CD4-positive, alpha-beta T cell treated with Interleukin-1 beta for 1 hour (primary cell): ENCODE results near the gene DSCAML1.
"Not testable (repeated sequence)": the region's sequence is repeated elsewhere in the genome, so short reads cannot be mapped to it uniquely, and the experiment has no call there.

ENCODE experiments used
- DNase-seq, 2 donors: peaks; one replicate each; pipeline ENCODE4 v3.0.0-alpha.2; 2020 to 2022

Gene DSCAML1

DNA sequence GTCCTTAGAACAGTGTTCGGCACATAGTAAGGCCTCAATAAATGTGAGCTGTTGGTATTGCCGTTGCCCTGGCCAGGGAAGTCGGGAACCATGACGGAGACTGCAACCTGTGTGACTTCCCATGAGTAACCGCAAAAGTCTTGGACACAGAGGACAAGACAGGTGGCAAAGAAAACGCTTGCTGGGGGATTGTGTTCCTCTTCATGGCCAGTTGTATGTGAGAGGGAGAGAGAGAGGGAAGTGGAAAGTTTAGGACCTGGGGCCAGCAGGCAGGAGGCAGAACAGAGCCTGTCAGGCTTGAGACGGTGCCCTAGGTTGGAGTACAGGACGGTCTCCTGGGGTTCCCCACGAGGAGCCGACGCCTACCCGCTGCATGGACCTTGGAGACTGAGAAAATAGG is 379.2 kb downstream of the DSCAML1 start:
- DNase-seq: no peak

DNA sequence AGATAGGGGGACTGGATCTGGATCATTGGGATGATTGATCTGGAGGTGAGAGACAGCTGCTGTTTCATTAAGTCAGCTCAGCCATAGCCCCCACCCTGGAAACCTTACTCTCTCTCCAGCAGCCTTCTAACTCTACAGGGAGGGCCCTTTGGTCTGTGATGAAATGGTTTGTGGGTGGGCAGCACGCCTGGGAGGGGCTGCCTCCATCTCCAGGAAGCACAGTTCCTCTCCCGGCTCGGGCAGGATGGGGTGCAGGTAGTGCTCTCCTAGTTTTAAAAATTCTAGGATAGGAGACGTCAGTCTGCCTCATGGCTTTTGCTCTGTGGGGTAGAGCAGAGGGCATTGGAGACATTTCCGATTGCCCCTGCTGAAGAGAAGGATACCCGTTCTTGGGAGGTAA is 379.7 kb downstream of the DSCAML1 start:
- no peak for DNase-seq

DNA sequence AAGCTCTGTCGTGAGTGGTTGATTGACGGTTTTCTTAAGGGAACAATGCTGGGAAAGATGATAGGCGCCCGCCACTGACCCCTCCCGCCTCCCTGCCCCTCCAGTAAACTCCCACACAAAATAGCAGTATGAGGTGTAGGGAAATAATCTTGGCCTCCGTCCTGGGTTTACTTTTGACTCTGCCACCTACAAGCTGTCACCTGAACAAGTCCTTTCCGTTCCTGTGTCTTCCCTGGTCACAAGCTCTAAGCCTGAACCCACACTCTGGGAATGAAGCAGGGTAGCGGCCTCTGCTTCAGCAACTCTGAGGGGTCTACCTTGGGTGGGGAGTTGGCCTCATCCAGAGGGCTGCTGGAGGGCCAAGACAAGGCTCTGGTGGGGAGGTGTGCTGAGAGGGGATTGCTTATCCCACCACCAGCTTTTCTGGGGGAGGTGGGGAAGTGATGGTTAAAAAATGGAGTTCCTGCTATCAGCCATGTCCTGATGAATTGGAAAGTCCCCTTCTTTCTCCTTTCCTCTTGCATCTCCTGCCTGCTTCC is 381.6 kb downstream of the DSCAML1 start:
- DNase-seq: no peak

DNA sequence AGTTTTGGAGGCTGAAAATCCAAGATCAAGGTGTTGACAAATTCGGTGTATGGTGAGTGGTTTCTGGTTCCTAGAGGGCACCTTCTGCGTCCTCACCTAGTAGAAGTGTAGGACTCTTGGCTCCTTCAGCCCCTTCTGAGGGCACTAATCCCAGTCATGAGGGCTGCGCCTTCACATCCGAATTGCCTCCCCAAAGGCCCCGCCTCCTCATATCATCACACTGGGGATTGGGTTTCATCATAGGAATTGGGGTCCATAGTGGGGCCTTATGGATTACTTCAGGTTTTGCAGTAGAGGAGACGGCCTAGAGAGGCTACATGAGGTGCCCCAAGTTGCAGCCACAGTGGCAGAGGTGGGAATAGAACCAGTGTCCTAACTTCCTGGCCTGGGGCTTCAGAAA is 382.3 kb downstream of the DSCAML1 start:
- no peak for DNase-seq

DNA sequence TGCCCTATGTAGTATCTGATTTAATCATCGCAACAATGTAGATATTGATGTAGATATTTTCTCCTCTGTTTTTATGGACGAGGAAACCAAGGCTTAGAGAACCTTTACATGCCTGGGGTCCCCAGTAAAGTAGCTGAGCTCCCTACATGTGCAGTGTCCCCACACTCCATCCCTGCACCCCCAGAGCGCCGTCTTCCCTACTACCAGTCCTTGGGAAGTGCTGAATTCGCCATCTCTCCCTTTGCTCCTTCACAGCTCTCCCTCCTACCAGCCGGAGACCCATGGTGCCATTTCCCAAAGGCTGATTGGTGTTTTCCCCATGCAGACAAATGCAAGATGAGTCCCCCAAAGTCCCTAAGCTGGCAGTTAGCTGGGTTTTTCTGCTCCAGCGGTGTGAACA is 383.4 kb downstream of the DSCAML1 start:
- no peak for DNase-seq

DNA sequence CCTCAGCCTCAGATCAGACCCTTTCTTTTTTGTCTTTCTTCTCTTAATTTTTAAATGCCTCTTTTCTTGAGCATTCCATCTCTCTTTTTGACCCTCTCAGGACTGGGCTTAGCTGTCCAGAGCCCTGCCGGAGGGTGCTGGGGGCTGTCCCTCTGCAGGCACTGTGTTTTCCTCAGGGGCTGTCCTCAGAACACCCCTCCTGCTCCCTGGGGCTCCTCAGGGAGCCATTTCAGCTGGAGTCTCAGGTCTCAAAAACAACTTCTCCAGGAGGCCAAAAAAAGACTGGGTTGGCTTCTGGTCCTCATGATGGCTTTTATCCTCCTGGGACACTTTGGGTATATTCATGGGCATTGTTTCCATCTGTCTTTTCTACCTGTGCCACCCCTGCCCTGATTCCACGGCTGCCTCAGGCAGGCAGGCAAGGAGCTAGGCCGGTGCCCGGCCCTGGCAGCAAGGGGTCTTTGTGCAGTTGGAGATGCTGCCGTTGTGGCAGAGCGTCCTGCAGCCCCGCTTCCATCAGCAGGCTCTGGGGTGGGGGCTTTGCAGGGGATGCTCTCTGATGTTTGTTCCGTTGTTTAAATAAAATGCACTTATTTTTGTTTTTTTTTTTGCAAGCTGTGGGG is 384.3 kb downstream of the DSCAML1 start:
- DNase-seq: no peak

DNA sequence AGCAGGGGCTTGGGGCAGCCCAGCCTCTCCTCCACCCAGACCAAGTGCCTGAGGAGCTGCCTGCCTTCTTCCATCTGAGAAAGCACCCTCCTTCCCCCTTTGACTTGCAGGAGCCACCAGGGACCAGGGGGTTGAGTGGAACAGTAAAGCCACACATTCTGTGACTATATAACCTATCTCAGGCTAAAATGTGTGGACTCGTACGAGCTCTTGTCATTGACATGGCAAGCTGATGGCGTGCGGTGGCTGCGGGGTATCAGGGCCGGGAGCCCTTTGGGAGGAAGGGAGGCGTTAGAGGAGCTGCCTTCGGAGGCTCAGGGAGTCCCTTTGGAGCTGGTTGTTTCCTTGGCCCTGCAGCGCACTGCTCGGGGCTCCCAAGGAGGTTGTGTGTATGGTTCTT is 384.8 kb downstream of the DSCAML1 start:
- DNase-seq: no peak

DNA sequence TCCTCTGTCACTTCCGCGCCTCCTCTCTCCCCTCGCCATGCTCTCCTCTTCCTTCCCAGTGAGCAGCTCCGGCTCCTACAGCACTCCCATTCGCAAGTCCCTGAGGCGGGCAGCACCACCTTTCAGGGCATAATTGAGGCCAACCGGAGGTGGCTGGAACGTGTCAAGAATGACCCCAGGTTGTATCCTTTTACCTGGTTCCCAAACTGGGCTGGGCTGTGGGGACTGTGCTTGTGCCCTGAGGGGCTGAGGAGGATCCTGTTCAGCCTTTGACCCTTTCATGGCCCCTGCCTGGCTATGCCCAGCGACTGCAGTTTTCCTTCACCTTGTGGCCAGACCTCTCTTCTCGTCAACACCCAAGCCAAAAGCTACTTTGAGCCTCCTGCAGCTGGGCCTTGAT is 385.3 kb downstream of the DSCAML1 start:
- no peak for DNase-seq

DNA sequence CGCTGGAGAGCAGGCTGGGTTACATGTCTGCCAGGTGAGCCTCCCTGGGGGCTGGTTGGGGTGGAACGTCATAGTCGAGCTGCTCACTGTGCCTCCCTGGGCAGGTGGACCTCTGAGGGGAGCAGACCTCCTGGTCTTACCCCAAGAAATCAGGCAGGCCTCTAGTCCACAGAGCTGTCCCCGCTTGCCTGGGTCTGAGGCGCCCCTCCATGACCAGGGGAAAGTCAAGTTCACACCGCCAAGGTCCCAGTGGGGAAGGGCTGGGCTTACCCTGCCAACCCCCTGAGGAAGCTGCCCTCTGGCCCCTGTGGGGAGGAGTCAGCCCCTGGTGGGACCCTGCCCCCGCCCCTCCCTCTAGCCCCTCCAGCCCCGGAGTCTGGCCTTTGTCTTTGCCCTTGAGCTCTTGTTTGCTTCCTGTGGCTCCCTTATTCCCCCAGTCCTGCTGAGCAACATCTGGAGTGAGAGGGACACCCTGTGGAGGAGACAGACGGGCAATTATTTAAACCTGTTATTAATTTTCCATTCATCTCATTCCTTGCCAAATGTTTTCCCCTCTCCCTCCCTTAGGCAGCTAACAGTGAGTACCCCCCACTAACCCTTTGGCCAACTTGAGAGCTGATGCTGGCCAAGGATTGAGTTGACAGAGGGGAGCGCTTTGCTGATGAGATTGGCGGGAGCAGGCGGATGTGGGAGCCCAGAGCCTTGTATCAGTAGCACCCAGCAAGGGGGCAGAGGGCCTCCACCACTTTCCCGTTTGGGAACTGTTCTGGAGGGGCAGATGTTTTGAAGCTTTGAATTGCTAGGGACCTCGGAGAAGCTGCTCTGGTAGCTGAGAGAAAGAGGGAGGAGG is 385.9 kb downstream of the DSCAML1 start:
- DNase-seq: no peak

DNA sequence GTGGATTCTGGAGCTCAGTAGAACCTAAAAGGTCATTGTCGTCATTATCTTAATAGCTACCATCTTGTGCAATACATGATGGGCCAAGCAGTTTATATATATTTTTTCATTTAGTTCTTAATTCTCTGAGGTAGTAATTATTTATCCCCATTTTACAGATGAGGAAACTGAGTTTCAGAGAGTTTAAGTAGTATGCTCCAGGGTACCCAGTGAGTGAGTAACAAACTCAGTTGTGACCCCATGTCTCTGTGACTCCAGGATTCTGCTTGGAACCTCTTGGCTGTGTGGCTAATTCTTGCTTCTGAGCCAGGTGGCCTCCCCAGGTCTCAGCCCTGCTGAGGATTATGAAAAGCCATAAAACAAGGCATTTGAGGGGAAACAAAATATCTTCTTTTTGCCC is 386.8 kb downstream of the DSCAML1 start:
- no peak for DNase-seq

DNA sequence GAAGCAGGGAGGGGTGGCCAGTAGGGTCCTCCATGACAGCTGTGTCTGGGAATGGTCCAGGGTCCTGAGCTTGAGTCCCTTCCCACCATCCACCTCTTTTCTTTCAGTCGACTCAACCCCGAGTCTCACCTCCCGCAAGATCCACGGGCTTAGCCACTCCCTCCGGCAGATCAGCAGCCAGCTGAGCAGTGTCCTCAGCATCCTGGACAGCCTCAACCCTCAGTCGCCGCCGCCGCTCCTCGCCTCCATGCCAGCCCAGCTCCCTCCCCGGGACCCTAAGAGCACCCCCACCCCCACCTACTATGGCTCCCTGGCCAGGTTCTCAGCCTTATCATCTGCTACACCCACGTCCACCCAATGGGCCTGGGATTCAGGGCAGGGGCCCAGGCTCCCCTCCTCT is 387.5 kb downstream of the DSCAML1 start:
- DNase-seq: no peak

DNA sequence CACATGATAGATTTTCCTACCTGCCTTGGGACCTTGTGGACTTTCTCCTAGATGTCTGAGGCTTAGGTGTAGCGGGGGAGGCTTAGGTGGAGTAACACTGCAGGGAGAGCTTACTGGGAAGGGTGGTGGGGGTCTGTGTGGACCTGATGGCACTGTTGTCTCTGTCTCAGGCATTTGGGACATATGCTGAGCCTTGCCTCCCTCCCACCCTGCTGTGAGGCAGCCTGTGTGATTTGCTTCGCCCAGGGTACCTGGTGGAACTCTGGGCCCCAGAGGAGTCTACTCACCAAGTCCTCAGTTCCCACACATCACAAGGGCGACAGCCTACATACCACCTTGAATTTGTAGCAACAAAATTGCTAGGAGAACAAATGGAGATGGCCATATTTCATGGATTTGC is 388.7 kb downstream of the DSCAML1 start:
- no peak for DNase-seq

DNA sequence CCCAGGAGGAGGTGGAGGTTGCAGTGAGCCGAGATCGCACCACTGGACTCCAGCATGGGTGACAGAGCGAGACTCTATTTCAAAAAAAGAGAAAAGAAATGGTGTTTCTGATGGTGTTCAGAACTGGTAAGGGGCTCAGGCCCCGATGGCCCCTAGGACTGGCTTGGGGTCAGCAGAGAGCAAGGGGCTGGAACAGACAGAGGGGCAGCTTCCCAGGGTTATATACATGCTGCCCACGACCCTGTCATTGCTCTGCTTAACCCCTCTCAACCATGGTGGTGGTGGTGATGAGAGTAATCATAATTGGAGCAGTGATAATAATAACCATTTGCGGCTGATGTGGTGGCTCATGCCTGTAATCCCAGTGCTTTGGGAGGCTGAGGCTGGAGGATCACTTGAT is 390.0 kb downstream of the DSCAML1 start:
- no peak for DNase-seq

DNA sequence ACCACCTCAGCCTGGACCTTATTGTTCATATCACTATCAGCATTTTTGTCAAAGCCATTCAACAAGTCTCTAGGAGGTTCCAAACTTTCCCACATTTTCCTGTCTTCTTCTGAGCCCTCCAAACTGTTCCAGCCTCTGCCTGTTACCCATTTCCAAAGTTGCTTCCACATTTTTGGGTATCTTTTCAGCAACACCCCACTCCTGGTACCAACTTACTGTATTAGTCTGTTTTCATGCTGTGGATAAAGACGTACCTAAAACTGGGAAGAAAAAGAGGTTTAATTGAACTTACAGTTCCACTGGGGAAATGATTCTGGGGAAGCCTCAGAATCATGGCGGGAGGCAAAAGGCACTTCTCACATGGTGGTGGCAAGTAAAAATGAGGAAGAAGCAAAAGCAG is 391.1 kb downstream of the DSCAML1 start:
- not testable (repeated sequence) for DNase-seq

DNA sequence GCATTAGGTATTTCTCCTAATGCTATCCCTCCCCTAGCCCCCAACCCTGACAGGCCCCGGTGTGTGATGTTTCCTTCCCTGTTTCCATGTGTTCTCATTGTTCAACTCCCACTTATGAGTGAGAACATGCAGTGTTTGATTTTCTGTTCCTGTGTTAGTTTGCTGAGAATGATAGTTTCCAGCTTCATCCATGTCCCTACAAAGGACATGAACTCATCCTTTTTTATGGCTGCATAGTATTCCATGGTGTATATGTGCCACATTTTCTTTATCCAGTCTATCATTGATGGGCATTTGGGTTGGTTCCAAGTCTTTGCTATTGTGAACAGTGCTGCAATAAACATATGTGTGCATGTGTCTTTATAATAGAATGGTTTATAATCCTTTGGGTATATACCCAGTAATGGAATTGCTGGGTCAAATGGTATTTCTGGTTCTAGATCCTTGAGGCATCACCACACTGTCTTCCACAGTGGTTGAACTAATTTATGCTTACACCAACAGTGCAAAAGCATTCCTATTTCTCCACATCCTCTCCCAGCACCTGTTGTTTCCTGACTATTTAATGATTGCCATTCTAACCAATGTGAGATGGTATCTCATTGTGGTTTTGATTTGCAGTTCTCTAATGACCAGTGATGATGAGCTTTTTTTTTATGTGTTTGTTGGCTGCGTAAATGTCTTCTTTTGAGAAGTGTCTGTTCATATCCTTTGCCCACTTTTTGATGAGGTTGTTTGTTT is 397.7 kb downstream of the DSCAML1 start:
- not testable (repeated sequence) for DNase-seq

DNA sequence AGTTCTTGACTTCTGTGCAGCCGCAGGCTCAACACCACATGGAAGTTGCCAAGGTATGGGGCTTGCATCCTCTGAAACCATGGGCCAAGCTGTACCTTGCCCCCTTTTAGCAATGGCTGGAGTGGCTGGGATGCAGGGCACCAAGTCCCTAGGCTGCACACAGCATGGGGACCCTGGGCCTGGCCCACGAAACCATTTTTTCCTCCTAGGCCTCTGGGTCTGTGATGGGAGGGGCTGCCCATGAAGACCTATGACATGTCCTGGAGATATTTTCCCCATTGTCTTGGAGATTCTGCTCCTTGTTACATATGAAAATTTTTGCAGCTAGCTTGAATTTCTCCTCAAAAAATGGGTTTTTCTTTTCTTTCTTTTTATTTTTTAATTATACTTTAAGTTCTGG is 398.4 kb downstream of the DSCAML1 start:
- DNase-seq: not testable (repeated sequence)

DNA sequence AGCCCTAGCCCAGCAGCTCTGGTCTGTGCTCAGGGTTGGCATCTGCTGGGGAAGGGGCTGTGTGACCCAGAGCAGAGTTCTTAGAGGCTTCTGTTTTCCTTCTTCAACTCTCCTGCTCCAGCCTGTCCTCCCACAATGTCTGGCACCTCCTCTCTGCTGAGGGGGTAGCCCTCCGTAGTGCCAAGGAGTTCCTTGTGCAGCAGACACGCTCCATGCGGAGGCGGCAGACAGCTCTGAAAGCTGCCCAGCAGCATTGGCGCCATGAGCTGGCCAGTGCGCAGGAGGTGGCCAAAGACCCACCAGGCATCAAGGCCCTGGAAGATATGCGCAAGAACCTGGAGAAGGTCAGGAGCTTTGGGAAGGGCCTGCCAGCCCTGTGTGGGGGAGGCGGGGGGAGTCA is 400.0 kb downstream of the DSCAML1 start:
- DNase-seq: no peak

DNA sequence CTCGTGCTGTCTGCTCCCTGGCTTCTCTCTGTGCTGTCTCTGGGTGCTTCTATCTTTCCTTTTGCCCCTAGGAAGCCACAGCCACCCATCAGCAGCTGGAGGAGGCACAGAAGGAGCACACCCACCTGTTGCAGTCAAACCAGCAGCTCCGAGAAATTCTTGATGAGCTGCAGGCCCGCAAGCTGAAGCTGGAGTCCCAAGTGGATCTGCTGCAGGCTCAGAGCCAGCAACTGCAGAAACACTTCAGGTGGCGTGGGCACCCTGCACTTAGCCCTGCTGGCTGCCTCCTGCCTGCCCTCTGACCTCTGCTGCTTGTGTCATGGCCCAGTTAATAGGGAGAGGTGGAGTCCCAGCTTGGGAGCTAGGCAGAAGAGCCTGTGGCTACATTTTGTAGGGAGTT is 401.5 kb downstream of the DSCAML1 start:
- no peak for DNase-seq

DNA sequence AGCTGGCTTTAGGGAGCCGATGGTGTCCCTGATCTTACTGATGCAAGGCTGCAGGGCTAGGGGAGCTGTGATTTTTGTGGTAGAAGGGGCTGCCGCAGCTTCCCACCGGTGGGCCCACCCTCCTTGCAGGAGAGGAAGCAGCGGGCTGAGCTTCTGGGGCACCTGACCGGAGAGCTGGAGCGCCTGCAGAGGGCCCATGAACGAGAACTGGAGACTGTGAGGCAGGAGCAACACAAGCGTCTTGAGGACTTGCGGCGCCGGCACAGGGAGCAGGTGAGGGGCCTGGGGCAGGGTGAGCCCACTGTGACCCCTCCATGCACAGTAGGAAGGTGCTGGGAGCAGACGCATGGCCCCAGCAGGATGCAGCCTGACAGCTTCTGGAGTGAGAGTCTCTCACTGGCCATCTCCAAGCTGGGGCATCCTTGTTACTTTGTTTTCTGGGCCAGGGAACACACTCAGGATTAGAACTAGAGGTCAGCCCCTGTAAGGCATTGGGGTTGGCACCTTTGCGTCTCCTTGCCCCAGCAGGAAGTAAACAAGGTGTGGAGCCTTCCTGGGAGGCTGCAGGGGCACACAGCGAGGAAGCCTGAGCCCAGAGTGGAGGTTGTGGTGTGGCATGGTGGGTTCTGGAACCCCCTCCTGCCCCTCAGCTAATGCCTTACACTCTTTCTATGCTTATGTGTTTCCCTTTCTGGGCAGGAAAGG is 402.6 kb downstream of the DSCAML1 start:
- DNase-seq: no peak

DNA sequence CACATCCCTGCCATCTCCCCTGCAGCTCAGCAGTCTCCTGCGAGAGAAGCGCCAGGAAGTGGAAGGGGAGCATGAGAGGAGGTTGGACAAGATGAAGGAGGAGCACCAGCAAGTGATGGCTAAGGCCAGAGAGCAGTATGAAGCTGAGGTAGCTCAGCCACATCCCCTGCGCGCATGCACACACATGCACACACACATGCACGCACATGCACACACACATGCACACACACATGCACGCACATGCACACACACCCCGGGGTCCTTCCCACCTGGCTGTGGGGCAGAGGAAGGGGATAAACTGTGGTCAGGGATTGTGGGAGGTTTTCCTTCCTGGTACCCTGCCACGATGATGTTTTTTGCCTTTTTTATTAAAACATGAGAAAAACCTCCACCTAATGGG is 404.0 kb downstream of the DSCAML1 start:
- no peak for DNase-seq

DNA sequence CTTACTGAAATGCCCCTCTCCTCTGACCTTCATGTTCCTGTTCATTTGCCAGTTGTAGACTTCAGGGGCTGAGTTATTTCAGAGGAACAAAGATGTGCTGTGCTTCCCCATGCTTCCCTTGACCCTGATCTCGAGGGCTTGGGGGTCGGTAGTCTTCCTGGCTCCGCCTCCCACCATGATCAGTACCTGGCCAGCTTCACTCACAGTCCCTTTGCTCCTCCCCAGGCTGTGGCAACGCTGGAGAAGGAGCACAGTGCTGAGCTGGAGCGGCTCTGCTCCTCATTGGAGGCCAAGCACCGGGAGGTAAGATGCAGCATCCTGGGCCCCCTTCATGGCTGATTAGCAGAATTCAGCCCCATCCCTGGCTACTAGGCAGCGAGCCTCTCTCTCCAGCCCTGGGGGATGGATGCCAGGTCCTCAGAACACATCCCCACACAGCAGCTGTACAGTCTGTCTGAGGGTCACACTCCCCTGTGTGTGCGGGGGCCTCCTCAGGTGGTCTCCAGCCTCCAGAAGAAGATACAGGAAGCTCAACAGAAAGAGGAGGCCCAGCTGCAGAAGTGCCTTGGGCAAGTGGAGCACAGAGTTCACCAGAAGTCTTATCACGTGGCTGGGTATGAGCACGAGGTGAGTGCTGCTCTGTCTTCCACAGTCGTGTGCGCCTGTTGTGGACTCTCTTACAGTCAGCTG is 404.9 kb downstream of the DSCAML1 start:
- no peak for DNase-seq

DNA sequence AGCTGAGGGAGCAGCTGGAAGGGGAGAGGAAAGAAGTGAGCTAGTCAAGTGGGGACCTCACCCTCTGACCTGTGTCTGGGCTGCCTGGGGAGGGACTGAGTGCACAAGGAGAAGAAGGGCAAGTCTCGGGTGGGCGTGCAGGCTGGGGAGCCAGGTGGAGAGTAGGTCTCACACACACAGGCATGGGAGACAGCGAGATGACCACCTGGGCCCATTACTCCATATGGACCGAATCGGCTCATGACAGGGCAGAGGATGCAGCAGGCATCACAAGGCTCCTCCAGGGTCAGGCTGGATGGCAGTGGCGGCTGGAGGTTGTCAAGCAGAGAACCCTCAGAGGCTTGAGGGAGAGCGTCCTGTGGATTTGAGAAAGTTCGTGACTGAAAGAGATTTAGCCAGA is 405.8 kb downstream of the DSCAML1 start:
- no peak for DNase-seq
